Suprapubic skin (tissue), 3 donors: ENCODE results near the gene SLC25A23.

ENCODE experiments used
- EP300 ChIP-seq: sonication (generic); formaldehyde crosslinking; IDR thresholded peaks from one replicate; pipeline ENCODE4 v1.6.1; 2017; ENCODE audit warnings: antibody characterized with exemption
- TF ChIP-seq, protein P1 (sequence below), 2 donors: fragments of 200-600 bp in 1 of 2; fragments of 450-650 bp in 1 of 2; sonication (generic) in 1 of 2; IDR thresholded peaks; one replicate each; pipeline ENCODE4 v1.5.1; 2016 to 2019; ENCODE audit warnings: antibody characterized with exemption in 2 of 2, mild to moderate bottlenecking in 1 of 2, moderate library complexity in 1 of 2

DNA sequence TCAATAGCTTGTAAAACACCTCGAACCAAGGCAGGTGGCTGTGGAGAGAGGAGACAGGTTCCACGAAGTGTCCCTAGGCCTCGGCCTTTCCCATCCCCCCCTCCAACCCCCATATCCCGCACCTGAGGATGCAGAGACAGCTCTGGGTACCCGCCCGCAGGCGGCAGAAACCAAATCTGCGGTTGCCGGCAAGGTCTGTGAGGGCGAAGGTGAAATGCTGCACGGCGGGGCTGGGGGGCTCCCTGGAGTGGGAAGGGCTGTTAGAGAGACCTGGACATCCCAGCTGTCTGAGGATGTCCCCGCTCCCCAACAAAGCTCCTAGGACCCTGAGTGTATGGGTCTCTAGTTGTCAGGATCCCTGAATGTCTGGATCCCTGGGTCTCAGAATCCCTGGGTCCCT, 19.2 kb upstream of the SLC25A23 start:
- TF ChIP-seq, protein P1, sequence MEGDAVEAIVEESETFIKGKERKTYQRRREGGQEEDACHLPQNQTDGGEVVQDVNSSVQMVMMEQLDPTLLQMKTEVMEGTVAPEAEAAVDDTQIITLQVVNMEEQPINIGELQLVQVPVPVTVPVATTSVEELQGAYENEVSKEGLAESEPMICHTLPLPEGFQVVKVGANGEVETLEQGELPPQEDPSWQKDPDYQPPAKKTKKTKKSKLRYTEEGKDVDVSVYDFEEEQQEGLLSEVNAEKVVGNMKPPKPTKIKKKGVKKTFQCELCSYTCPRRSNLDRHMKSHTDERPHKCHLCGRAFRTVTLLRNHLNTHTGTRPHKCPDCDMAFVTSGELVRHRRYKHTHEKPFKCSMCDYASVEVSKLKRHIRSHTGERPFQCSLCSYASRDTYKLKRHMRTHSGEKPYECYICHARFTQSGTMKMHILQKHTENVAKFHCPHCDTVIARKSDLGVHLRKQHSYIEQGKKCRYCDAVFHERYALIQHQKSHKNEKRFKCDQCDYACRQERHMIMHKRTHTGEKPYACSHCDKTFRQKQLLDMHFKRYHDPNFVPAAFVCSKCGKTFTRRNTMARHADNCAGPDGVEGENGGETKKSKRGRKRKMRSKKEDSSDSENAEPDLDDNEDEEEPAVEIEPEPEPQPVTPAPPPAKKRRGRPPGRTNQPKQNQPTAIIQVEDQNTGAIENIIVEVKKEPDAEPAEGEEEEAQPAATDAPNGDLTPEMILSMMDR (IDR thresholded peaks at IDR 0.05): no peak
- no peak for TF ChIP-seq EP300
